GM21360 (cell line): ENCODE results near the gene TTYH3.
"Not testable (repeated sequence)": the region's sequence is repeated elsewhere in the genome, so short reads cannot be mapped to it uniquely, and the experiment has no call there.

Source experiments
- ATAC-seq: cut with Tn5 transposase; IDR thresholded peaks from one replicate; pipeline ENCODE4 v1.9.1; 2021; ENCODE audit warnings: mild to moderate bottlenecking, moderate library complexity; ENCODE audit not compliant: unreplicated experiment

The TTYH3 gene

GRCh38 chr7:2681929-2682799 is 50.4 kb downstream of the TTYH3 start:
- ATAC-seq = no peak

- ATAC-seq = no peak
Observed at GRCh38 chr7:2684501-2684900, 52.7 kb downstream of the TTYH3 start.

- ATAC-seq = no peak
Observed at GRCh38 chr7:2686101-2686500, 54.3 kb downstream of the TTYH3 start.

DNA sequence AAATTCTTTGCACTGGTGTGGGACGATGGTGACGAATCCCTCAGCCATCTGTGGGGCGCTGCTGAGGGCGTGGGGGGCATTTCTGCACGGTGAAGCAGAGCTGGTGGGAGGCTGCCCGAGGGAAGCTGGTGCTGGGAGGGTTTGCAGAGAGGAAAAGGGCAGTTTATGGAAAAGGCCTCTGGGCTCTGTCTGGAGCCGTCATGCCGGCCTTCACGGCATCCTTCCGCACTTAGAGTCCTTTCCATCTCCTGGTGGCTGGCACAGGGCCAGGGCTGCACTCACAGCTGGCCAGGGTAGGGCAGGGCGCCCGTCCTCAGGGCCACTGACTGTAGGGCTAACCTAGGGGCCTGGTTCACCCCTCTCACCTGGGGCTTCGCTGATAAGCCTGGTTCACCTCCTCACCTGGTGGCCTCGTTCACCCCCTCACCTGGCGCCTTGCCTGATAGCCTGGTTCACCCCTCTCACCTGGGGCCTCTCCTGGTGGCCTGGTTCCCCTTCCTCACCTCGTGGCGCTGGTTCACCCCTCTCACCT is 55.6 kb downstream of the TTYH3 start:
- no peak for ATAC-seq

GRCh38 chr7:2687881-2688318 is 56.1 kb downstream of the TTYH3 start, which contains the start of gene AMZ1:
Gene AMZ1 (plus strand): TSS chr7:2688202. CDS start chr7:2700452, 12,250 bp downstream.
- no peak for ATAC-seq

DNA sequence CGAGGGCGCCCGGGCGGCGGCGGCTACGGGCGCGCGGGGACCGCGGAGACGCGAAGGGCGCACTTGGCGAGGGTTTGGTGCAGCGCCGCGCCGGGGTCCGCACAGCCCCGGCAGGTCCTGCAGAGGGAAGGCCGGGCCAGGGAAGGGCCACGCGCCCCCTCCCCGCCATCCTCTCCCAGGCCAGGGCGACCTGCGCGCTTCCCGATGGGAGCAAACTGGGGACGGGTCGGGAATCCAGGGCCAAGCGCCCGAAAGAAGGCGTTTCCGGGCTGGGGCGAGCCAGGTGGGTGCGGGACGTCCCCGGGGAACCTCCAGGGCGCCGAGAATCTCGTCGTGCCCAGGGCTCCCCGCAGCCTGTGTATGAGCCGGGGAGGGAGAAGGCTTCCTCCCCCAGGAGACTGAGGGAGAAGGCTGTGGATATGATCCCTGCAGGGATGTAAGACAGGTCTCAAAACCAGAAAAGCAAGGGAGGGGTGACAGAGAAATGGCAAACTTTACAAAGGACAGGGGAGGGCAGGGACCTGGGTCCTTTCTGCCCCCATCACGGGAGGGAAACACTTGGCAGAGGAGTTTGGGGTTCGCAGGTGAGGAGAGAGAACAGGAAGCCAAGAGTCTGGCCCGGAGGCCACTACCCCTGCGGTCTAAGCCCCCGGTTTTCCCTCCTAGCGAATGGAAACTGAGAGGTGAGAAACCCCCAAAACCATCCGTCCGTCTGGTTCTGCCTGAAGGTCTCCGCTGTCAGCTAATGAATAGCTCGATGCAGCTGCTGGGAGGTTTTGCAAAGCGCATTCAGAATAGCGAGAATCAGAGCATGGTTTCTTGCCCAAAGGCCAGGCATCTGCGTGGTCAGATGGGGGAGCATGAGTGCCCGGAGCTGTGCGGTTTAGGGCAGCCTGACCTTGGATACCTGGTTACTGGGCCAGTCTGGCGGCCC is 56.9 kb downstream of the TTYH3 start:
- ATAC-seq = peak; percentile 80

DNA sequence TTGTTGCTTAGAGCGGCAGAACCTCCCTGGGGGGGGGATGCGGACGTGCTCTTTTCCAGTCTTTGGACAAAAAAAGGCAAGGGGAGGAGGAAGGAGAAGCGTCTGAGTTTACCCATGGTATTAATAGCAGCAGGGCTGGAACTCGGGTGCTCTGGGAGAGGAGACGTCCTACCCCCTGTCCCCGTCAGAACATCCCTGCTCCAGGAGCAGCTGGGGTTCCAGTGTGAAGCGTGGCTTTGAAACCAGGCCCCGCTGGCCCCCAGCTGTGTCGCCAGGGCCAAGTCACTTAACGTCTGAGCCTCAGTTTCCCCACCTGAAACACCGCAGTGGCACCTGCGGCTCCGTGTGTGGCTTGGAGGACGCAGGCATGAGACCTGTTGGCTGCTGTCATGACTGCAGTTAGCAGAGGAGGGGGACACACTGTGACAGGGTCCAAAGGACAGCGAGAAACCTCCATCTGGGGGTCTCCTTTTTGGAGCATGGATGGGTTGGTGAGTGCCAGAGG is 57.6 kb downstream of the TTYH3 start:
- no peak for ATAC-seq

DNA sequence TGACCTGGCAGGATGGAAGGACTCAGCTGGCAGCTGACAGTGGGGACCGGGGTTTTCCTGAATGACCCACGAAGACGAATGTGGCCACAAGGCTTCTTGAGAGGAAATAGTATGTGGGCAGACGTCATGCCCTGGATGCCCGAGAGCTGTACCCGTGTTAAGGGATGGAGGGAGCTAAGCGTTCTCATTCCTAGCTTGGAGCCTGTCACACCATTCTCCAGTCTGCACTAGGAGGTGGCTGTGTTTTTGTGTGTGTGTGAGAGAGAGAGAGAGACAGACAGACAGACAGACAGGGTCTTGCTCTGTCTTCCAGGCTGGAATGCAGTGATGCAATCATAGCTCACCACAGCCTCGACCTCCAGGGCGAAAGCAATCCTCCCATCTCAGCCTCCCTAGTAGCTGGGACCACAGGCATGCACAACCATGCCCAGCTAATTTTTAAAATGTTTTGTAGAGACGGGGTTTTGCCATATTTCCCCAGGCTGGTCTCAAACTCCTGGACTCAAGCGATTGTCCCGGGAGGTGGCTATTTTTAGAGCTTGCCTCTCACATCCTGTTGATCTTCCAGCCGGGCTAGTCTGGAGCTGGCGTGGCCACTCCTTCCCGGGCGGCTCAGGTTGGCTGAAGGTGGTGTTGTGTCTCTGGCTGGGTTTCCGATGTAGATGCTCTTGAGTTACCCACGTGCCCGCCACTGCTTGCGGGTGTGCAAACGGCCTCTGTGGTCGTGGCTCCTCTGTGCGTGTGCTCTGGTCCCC is 58.3 kb downstream of the TTYH3 start:
- ATAC-seq = no peak

- ATAC-seq = no peak
Observed at GRCh38 chr7:2691011-2691707, 59.4 kb downstream of the TTYH3 start.

DNA sequence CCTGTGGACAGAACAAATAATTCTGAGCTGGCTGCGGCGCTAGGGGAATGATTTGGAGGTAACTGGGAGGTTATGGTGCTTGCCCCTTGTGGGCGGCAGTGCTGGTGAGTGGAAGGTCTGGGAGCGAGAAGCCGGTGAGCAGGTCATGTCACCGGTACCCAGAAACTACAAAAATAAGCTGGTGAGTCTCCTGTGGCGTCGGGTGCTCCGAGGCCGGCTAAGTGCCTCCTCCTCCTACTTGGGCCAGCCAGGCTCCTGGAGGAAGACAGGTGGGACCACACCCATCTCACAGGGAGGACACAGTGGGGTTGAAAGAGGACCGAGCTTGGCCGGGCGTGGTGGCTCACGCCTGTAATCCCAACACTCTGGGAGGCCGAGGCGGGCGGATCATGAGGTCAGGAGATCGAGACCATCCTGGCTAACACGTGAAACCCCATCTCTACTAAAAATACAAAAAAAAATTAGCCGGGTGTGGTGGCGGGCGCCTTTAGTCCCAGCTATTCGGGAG is 60.2 kb downstream of the TTYH3 start:
- not testable (repeated sequence) for ATAC-seq

- ATAC-seq = no peak
Observed at GRCh38 chr7:2692543-2692942, 60.8 kb downstream of the TTYH3 start.

DNA sequence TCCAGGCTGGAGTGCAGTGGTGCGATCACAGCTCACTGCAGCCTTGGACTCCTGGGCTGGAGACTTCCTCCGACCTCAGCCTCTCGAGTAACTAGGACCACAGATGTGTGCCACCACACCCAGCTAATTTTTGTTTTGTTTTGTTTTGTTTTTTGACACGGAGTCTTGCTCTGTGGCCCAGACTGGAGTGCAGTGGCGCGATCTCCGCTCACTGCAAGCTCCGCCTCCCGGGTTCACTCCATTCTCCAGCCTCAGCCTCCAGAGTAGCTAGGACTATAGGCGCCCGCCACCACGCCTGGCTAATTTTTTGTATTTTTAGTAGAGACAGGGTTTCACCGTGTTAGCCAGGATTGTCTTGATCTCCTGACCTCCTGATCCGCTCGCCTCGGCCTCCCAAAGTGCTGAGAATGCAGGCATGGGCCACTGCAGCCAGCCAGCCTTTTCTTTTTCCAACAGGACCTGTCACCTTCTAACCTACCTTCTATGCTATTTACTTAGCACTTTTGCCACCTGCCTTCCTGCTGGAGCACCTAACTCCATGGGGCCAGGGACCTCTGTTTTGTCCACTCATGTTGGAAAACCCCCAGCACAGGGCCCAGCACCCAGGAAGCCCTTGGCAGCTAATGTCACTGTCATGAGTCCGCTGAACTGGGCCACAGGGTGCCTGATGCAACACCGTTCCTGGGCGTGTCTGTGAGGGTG is 61.8 kb downstream of the TTYH3 start:
- not testable (repeated sequence) for ATAC-seq

DNA sequence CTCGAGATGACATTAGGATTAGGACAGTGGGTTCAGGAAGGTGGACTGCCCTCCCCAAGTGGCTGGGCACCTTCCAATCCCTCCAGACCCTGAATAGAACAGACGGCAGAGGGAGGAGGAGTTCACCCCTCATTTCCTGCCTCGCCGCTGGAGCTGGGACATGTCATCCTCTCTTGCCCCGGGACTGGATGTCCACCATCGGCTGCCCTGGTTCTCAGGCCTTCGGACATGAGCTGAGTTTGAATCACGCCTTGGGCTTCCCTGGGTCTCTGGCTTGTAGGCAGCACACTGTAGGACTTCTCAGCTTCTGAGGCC is 62.3 kb downstream of the TTYH3 start:
- not testable (repeated sequence) for ATAC-seq

DNA sequence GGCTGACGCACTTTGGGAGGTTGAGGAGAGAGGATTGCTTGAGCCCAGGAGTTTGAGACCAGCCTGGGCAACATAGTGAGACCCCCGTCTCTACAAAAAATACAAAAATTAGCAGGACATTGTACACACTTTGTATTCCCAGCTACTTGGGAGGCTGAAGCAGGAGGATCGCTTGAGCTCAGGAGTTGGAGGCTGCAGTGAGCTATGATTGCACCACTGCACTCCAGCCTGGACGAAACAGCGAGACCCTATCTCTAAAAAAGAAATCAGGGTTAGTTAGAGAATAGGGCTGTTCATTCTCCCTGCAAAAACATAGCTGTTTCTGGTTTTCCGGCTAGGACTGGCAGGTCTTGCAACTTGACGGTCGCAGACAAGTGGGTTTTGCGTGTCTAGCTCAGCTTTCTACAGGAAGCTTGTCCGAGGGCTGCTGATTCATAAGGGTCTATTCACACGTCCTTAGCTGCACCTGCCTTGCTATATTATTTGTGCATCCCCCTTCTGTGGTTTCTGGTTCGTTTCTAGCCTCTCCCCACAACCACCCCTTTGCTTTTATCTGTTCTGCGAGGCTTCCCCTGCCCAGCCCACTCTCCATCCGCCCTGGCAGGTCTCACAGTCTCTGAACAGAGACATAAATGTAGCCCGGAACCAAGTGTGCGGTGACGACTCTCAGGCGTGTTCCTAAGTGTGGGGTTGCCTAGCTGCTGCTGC is 66.9 kb downstream of the TTYH3 start:
- peak; percentile 93 for ATAC-seq

DNA sequence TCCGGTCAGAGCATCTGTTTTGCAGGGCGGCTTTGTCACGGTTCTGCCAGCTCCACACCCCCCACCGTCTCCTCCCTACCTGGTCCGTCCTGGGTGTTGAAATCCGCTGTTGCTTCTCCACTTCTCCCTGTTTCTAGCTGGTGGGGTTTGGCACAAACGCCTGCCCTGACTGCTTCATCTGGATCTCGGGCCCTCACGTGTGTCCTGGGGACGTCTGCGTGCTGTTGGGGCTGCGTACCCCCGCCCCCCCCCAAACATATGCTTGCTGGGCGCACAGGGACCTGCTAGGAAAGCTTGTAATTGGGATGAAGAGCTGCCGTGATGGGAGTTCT is 67.5 kb downstream of the TTYH3 start:
- no peak for ATAC-seq

- ATAC-seq = no peak
Observed at GRCh38 chr7:2700141-2700850, 68.5 kb downstream of the TTYH3 start.

DNA sequence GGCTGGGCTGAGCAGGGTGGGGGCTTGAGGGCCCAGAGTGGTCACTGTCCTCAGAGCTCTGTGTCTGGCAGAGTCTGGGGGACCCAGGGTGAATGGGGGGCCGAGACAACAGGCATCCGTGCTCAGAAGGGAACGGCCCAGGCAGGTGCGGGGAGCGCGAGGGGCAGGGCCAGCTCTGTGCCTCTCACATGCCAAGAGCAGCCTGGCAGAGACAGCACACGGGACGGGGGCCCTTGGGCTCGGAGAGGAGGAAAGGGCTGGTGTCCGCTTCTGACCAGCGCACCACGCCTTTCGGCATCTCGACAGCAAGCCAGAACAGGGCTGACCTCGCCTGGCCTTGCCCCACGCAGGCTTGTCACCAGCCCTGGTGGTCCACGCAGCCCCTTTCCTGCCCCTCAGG is 69.6 kb downstream of the TTYH3 start:
- ATAC-seq = no peak
